ENCODE measurements around the gene NPAS2. TPM values are rescaled to one million over a fixed set of nuclear protein-coding genes. Genes with fewer than 3 reads are reported as not detected.
A peak's percentile ranks its signal among the peaks of the same experiment; 100 is the strongest.

Gene NPAS2
- total RNA-seq, 2 donors from 2014 or later = 39.2 to 49.4 TPM

DNA sequence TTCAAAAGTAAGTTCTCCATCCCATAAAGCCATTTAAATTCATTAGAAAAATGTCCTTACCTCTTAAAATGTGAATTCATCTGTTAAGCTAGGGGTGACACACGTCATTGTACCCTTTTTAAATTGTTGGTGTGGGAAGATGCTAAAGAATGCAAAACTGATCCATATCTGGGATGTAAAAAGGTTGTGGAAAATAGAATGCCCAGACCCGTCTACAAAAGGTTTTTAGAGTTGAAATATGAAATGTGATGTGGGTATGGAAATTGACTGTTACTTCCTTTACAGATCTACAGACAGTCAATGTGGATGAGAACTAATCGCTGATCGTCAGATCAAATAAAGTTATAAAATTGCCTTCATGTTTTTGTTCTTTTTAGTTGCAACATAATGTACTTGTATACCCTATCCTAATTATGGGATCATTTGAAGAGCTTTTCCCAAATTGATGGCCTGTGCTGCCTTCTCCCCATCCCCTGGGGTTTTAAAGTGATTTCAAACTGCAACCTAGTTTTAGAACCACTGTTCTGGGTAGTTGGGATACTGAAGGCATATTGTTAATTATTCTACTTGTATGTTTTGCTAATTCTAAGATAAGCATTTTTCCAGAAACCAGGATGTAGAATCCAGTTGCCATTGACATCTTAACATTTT, 186.3 kb downstream of the NPAS2 start:
- H3K27ac ChIP-seq = no peak overlapping the region
- no peaks in the 10 kb centered on the region for H3K27me3 ChIP-seq
- no peaks in the 10 kb centered on the region for H3K9me3 ChIP-seq
- H3K4me3 ChIP-seq = no peak overlapping the region
- H3K4me1 ChIP-seq = peaks cover 0 to 25% of the 10 kb centered on the region in 2 donors
- TF ChIP-seq CTCF (IDR thresholded peaks at IDR 0.05) = no peak
- peaks cover 77% of the 10 kb centered on the region for H3K36me3 ChIP-seq
- DNase-seq (ENCODE audit: low spot score) = no peak

DNA sequence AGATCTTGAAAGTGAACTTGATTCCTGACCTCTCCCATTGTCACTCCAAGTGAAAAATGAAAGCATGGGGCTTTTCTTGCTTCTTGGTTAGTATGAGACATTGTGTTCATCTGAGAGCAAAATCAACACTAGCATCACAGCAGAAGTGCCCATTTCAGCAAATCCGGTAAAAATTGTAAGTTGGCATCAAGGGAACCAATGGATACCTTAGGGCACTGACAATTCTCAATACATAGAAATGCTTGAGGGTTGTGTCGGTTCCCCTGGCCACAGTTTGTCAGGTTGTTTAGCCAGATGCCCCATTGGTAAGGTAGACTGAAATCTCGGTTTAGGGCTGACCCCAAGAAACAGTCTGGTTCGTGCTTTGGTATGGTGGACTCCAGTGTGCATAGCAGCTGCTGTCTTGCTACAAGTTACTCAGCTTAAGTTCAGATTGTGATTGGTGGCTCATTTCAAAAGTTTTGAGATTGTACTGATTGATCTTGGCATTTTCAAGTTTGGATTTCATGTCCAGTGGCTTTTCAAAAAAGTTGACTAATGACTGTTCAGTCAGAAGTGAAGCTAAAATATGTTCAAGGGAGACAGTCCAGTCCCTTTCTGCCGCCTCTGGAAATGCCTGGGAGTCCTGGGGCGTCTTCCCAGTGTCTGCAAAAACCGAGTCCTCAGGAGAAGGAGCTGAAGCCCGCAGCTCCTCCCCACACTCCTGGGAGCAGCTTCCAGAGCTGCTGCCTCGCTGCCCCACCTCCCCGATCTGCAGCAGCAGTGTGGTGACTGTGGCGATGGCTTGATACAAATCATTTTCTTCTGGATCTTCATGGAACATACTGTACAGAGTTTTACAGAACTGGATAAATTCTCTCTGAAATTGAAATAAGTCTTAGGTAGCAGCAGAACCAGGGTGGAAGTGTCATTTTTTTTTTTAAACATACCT, 187.7 kb downstream of the NPAS2 start:
- Histone ChIP-seq H3K27ac (no peak overlapping the region), H3K36me3 (peaks cover 81% of the 10 kb centered on the region)

DNA sequence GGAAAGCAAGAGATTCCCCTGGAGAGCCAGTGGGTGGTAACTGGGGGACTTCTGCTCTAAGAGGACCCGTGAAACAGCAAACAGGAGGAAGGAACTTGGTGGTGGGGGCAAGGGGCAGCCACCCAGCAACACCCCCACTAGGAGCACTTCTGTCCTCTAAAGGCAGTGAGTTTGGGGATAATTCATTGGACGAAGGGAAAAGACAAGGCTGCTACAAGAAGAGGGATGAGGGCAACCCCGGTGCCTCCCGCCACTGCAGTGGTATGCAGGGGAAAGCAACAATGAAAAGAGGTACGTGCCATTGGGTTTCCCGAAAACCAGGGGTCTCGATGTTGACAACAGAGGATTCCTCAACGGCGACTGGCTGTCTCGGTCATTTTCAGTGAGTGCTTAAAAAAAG, 191.2 kb downstream of the NPAS2 start:
- no peaks in the 10 kb centered on the region for H3K27me3 ChIP-seq
- no peak for TF ChIP-seq CTCF (IDR thresholded peaks at IDR 0.05)
- no peak for DNase-seq (ENCODE audit: low spot score)
- no peaks in the 10 kb centered on the region for H3K9me3 ChIP-seq
- peaks cover 60% of the 10 kb centered on the region for H3K36me3 ChIP-seq
- H3K27ac ChIP-seq = no peak overlapping the region
- no peak overlapping the region for H3K4me3 ChIP-seq
- H3K4me1 ChIP-seq = no peaks in the 10 kb centered on the region

More for the DNA sequence above, 187.7 kb downstream of the NPAS2 start:
- TF ChIP-seq CTCF (IDR thresholded peaks at IDR 0.05) = no peak
- no peak for DNase-seq (ENCODE audit: low spot score)
- Histone ChIP-seq H3K4me1 (peaks cover 0 to 20% of the 10 kb centered on the region in 2 donors), H3K27me3 (no peaks in the 10 kb centered on the region), H3K4me3 (no peak overlapping the region), H3K9me3 (no peaks in the 10 kb centered on the region)

GRCh38 chr2:101012054-101012705, 192.2 kb downstream of the NPAS2 start:
- Histone ChIP-seq H3K27ac (no peak overlapping the region), H3K36me3 (peaks cover 50% of the 10 kb centered on the region), H3K27me3 (no peaks in the 10 kb centered on the region), H3K4me1 (no peaks in the 10 kb centered on the region), H3K9me3 (no peaks in the 10 kb centered on the region), H3K4me3 (no peak overlapping the region)
- DNase-seq (ENCODE audit: low spot score) = no peak
- TF ChIP-seq CTCF (IDR thresholded peaks at IDR 0.05) = no peak

DNA sequence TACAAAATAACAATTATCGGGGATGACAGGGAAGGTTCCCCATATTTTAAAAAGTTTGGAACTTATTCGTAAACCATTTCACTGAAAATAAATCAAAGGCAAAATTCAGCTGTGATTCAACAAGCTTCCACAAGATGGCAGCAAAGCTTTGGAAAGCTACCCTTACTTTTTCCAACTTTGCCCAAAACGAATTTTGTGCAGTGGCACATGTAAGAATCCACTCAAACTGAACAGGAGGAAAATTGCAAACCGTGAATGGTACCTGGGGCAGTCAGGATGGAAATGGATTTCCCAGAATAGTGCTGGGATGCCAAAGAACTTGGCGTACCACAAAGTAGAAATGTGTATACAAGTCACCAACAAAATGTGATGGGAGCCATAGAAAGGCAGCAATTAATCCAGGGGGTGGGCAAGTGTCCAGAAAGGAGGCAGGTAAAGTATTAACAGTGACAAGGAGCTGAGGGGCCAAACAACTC, 192.8 kb downstream of the NPAS2 start:
- no peaks in the 10 kb centered on the region for H3K27me3 ChIP-seq
- peak; percentile 75 to 88 for TF ChIP-seq CTCF (IDR thresholded peaks at IDR 0.05)
- no peak overlapping the region for H3K4me3 ChIP-seq
- H3K27ac ChIP-seq = no peak overlapping the region
- H3K9me3 ChIP-seq = no peaks in the 10 kb centered on the region
- no peak for DNase-seq (ENCODE audit: low spot score)
- no peaks in the 10 kb centered on the region for H3K4me1 ChIP-seq
- peaks cover 44% of the 10 kb centered on the region for H3K36me3 ChIP-seq

Measured in right atrium auricular region (tissue), 2 donors.